Smooth muscle cell (in vitro differentiated cells): ENCODE data around the gene SP140L. TPM values are rescaled to one million over a fixed set of nuclear protein-coding genes. Genes with fewer than 3 reads are reported as not detected.

Source experiments
- DNase-seq: peaks from one replicate; lab custom pipeline; 2025; ENCODE audit not compliant: unreplicated experiment; lab: John Stamatoyannopoulos, UW
- H2AFZ ChIP-seq: fragments of 200-600 bp; sonication (generic); 2 replicates; pipeline ENCODE4 v1.6.0; 2016; ENCODE audit warnings: antibody characterized with exemption, low read depth, mild to moderate bottlenecking
- H3F3A ChIP-seq: fragments of 200-600 bp; sonication (generic); 2 replicates; pipeline ENCODE4 v1.6.0; 2017; ENCODE audit warnings: antibody characterized with exemption, low read depth
- H3K27ac ChIP-seq: fragments of 200-600 bp; sonication (generic); 2 replicates; pipeline ENCODE4 v1.5.1; 2016; ENCODE audit warnings: low read depth, mild to moderate bottlenecking
- H3K27me3 ChIP-seq: fragments of 200-600 bp; sonication (generic); 2 replicates; pipeline ENCODE4 v1.6.1; 2016; ENCODE audit warnings: low read depth, mild to moderate bottlenecking
- H3K36me3 ChIP-seq: fragments of 200-600 bp; sonication (generic); 2 replicates; pipeline ENCODE4 v1.5.1; 2016; ENCODE audit warnings: low read depth
- H3K4me1 ChIP-seq: fragments of 200-600 bp; sonication (generic); 2 replicates; pipeline ENCODE4 v1.5.1; 2016; ENCODE audit warnings: low read depth
- H3K4me2 ChIP-seq: fragments of 200-600 bp; sonication (generic); 2 replicates; pipeline ENCODE4 v1.6.0; 2016; ENCODE audit warnings: mild to moderate bottlenecking
- H3K4me3 ChIP-seq: fragments of 200-600 bp; sonication (generic); 2 replicates; pipeline ENCODE4 v1.5.1; 2016; ENCODE audit warnings: mild to moderate bottlenecking
- H3K79me2 ChIP-seq: fragments of 200-600 bp; sonication (generic); 2 replicates; pipeline ENCODE4 v1.6.0; 2016; ENCODE audit warnings: low read depth, mild to moderate bottlenecking
- H3K9ac ChIP-seq: fragments of 200-600 bp; sonication (generic); 2 replicates; pipeline ENCODE4 v1.6.0; 2016; ENCODE audit warnings: low read depth
- H3K9me3 ChIP-seq: fragments of 200-600 bp; sonication (generic); replicated peaks from 2 replicates; pipeline ENCODE4 v1.5.1; 2016; ENCODE audit warnings: low read depth
- H4K20me1 ChIP-seq: fragments of 200-600 bp; sonication (generic); 2 replicates; pipeline ENCODE4 v1.6.0; 2016; ENCODE audit warnings: low read depth
- WGBS: methylation state at CpG from one replicate; pipeline ENCODE4 v1.1.7; 2016; ENCODE audit warnings: low lambda C conversion rate; 5-methylcytosine and 5-hydroxymethylcytosine counted together
- polyA plus RNA-seq: library from polyadenylated mRNA; unstranded; fragments of >200 nt; fragmentation: Nextera tagmentation; extraction: Ambion mirVana; gene quantifications from 2 replicates; pipeline ENCODE4 v1.2.1, GENCODE V29; 2016
- total RNA-seq: library from RNA; depleted of rRNA; stranded (reverse); fragments of >200 nt; gene quantifications from 2 replicates; pipeline ENCODE4 v1.2.3, GENCODE V29; 2014
- TF ChIP-seq, protein P1 (sequence below): fragments of 200-600 bp; sonication (generic); IDR thresholded peaks from 2 replicates; pipeline ENCODE4 v1.5.1; 2017; ENCODE audit warnings: borderline replicate concordance, mild to moderate bottlenecking, antibody characterized with exemption; ENCODE audit not compliant: insufficient read depth, poor library complexity, severe bottlenecking

SP140L gene
- total and polyA plus RNA-seq, 2 experiments from 2014 or later = 0.90 to 1.6 TPM

DNA sequence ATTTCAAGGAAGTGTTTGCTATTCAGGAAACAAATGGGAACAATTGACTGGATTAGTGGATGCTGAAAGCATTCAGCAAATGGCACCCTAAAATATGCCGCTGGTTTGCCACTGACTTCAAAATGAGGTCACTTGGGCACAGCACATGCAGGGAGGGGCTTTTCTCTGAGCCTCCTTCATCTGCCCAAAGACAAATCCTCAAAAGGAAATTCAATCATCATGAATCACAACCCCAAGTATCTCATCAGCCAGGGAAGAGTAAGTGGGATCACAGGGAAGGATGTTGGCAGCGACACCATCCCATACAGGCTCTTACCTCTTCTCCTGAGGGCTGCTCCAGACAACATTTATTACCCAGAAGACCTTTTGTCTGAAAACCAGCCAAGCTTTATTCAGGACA is 14.4 kb upstream of the SP140L start:
- Histone ChIP-seq H3K27me3 (no peaks in the 10 kb centered on the region), H3K4me2 (no peak overlapping the region), H3K79me2 (no peaks in the 10 kb centered on the region), H2AFZ (no peak overlapping the region), H3K4me1 (peaks cover 4% of the 10 kb centered on the region), H3K9me3 (no peaks in the 10 kb centered on the region), H3K27ac (no peak overlapping the region), H3K36me3 (no peaks in the 10 kb centered on the region), H4K20me1 (no peaks in the 10 kb centered on the region), H3K4me3 (no peak overlapping the region), H3K9ac (no peak overlapping the region), H3F3A (no peaks in the 10 kb centered on the region)
- TF ChIP-seq, protein P1, sequence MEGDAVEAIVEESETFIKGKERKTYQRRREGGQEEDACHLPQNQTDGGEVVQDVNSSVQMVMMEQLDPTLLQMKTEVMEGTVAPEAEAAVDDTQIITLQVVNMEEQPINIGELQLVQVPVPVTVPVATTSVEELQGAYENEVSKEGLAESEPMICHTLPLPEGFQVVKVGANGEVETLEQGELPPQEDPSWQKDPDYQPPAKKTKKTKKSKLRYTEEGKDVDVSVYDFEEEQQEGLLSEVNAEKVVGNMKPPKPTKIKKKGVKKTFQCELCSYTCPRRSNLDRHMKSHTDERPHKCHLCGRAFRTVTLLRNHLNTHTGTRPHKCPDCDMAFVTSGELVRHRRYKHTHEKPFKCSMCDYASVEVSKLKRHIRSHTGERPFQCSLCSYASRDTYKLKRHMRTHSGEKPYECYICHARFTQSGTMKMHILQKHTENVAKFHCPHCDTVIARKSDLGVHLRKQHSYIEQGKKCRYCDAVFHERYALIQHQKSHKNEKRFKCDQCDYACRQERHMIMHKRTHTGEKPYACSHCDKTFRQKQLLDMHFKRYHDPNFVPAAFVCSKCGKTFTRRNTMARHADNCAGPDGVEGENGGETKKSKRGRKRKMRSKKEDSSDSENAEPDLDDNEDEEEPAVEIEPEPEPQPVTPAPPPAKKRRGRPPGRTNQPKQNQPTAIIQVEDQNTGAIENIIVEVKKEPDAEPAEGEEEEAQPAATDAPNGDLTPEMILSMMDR = no peak
- WGBS = 84% methylated on average over 2 of the region's 2 CpGs
- no peak for DNase-seq

DNA sequence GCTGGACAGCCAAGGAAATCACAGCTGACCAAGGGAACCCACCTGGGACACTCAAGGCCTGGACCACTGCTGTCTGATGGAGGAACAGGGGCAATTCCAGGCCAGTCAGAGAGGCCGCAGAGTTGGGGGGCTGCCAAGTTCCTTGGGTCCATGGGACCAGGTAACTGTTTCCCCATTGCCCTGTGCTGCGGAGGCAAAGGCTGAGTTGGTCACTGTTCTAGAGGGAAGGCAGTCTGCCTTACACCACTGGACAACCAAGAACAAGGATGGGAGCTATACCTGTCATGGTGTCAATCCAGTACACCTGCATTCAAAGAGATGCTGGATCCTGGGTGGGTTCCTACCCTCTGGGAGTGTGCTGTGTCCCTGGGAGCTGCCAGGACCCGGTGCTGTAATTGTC is 9.6 kb upstream of the SP140L start:
- Histone ChIP-seq H4K20me1 (no peaks in the 10 kb centered on the region), H3K79me2 (no peaks in the 10 kb centered on the region), H3K4me3 (no peak overlapping the region), H3K9me3 (no peaks in the 10 kb centered on the region), H2AFZ (no peak overlapping the region), H3F3A (no peaks in the 10 kb centered on the region), H3K4me2 (no peak overlapping the region), H3K9ac (no peak overlapping the region), H3K36me3 (no peaks in the 10 kb centered on the region), H3K27ac (no peak overlapping the region), H3K4me1 (peaks cover 4% of the 10 kb centered on the region), H3K27me3 (no peaks in the 10 kb centered on the region)
- WGBS = 97% methylated on average over 3 of the region's 3 CpGs
- TF ChIP-seq, protein P1 = no peak
- no peak for DNase-seq

DNA sequence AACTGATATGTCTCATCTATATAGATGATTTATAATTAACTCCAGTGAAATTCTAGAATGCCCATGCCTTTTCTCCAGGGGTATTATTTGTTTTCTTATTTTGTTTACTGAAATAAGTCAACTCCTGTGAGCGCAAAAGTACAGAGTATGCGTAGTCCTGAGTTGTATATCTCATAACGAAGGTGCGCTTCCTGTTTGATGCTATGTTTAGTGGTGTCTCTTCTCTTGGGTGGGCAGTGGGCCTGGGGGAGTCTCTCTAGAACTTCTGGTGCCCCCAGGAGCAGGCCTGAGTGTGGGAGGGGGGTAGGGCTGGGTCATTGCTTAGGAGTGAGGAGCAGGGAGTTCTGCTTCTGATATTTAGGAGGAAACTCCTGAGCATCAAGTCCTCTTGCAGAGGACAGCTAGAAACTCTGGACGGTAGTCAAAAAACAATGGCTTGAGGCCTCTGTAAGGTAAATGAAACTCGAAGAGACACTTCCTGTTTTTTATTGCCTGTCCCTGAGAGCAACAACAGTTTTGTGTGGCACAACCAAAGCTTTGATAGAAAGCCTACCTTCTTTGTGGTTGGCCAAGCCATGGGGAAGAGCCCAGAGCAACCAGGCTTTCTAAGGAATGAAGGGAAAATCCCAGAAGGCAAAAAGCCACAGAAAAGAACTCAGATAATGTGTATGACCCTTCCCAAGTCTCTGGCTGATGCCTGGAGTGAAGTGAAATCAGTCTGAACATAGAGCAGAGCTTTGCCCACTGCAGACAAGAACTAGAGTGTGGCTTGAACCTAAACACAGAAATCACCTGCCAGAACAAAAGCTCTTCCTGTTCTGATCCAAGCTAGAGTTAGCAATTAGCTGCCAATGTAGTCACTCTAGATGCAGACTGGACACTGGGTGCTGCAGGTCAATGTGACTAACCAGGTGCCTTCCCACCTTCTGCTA is 8.5 kb upstream of the SP140L start:
- no peaks in the 10 kb centered on the region for H3K79me2 ChIP-seq
- no peak overlapping the region for H3K4me2 ChIP-seq
- no peak overlapping the region for H3K9ac ChIP-seq
- H3K4me1 ChIP-seq = no peaks in the 10 kb centered on the region
- no peaks in the 10 kb centered on the region for H3K36me3 ChIP-seq
- H3K27me3 ChIP-seq = no peaks in the 10 kb centered on the region
- no peaks in the 10 kb centered on the region for H3F3A ChIP-seq
- no peaks in the 10 kb centered on the region for H3K9me3 ChIP-seq
- no peak overlapping the region for H2AFZ ChIP-seq
- H3K4me3 ChIP-seq = no peak overlapping the region
- WGBS = 89% methylated on average over 6 of the region's 6 CpGs
- no peak for DNase-seq
- H4K20me1 ChIP-seq = no peaks in the 10 kb centered on the region
- no peak overlapping the region for H3K27ac ChIP-seq
- TF ChIP-seq, protein P1 = no peak
